Parathyroid adenoma (tissue), 2 donors: ENCODE results near the gene MED27.

Source experiments
- H2AFZ ChIP-seq: fragments of 300-600 bp; sonication (generic); one replicate; pipeline ENCODE4 v1.7.0; 2017; ENCODE audit warnings: antibody characterized with exemption, mild to moderate bottlenecking
- H3K27ac ChIP-seq: fragments of 300-600 bp; sonication (generic); one replicate; pipeline ENCODE4 v1.7.0; 2017
- H3K27me3 ChIP-seq: fragments of 300-600 bp; sonication (generic); one replicate; pipeline ENCODE4 v1.7.0; 2017; ENCODE audit warnings: low read length; ENCODE audit not compliant: control insufficient read depth, insufficient read depth
- H3K36me3 ChIP-seq: fragments of 300-600 bp; sonication (generic); one replicate; pipeline ENCODE4 v1.7.0; 2017; ENCODE audit warnings: low read length; ENCODE audit not compliant: control insufficient read depth, insufficient read depth
- H3K4me1 ChIP-seq: fragments of 300-600 bp; sonication (generic); one replicate; pipeline ENCODE4 v1.7.0; 2017; ENCODE audit warnings: control low read depth
- H3K4me2 ChIP-seq: fragments of 300-600 bp; sonication (generic); one replicate; pipeline ENCODE4 v1.7.0; 2017; ENCODE audit warnings: low read length
- H3K4me3 ChIP-seq: fragments of 300-600 bp; sonication (generic); one replicate; pipeline ENCODE4 v1.7.0; 2017; ENCODE audit warnings: low read depth, low read length
- H3K79me2 ChIP-seq: fragments of 300-600 bp; sonication (generic); one replicate; pipeline ENCODE4 v1.7.0; 2017; ENCODE audit warnings: control low read depth
- H3K9ac ChIP-seq: fragments of 300-600 bp; sonication (generic); one replicate; pipeline ENCODE4 v1.7.0; 2017; ENCODE audit warnings: mild to moderate bottlenecking
- H3K9me3 ChIP-seq: fragments of 300-600 bp; sonication (generic); one replicate; pipeline ENCODE4 v1.7.0; 2017; ENCODE audit warnings: low read length; ENCODE audit not compliant: control insufficient read depth
- CTCF ChIP-seq: fragments of 300-600 bp; sonication (generic); IDR thresholded peaks from one replicate; pipeline ENCODE4 v1.7.0; 2017; ENCODE audit warnings: antibody characterized with exemption, mild to moderate bottlenecking
- donor health status: primary hyperparathyroidism.

Gene MED27

GRCh38 chr9:131818089-131818488 is 261.6 kb downstream of the MED27 start:
- H3K4me3 ChIP-seq = no peak overlapping the region
- H3K4me2 ChIP-seq = no peak overlapping the region
- H3K9me3 ChIP-seq = no peaks in the 10 kb centered on the region
- H2AFZ ChIP-seq = no peak overlapping the region
- H3K36me3 ChIP-seq = no peaks in the 10 kb centered on the region
- no peaks in the 10 kb centered on the region for H3K4me1 ChIP-seq
- H3K79me2 ChIP-seq = no peaks in the 10 kb centered on the region
- TF ChIP-seq CTCF = no peak
- H3K27me3 ChIP-seq = no peaks in the 10 kb centered on the region
- no peak overlapping the region for H3K9ac ChIP-seq
- no peak overlapping the region for H3K27ac ChIP-seq

- H3K27me3 ChIP-seq = no peaks in the 10 kb centered on the region
- H3K27ac ChIP-seq = no peak overlapping the region
- H3K4me3 ChIP-seq = no peak overlapping the region
- no peak for TF ChIP-seq CTCF
- H2AFZ ChIP-seq = no peak overlapping the region
- H3K36me3 ChIP-seq = no peaks in the 10 kb centered on the region
- H3K9ac ChIP-seq = no peak overlapping the region
- no peaks in the 10 kb centered on the region for H3K79me2 ChIP-seq
- H3K4me1 ChIP-seq = no peaks in the 10 kb centered on the region
- H3K9me3 ChIP-seq = no peaks in the 10 kb centered on the region
- no peak overlapping the region for H3K4me2 ChIP-seq
These were observed 262.0 kb downstream of the MED27 start for GRCh38 chr9:131817627-131818026.

GRCh38 chr9:131817073-131817472 is 262.6 kb downstream of the MED27 start:
- Histone ChIP-seq H3K4me1 (no peaks in the 10 kb centered on the region), H2AFZ (no peak overlapping the region), H3K4me3 (no peak overlapping the region), H3K79me2 (no peaks in the 10 kb centered on the region), H3K4me2 (no peak overlapping the region), H3K9me3 (no peaks in the 10 kb centered on the region), H3K36me3 (no peaks in the 10 kb centered on the region), H3K9ac (no peak overlapping the region), H3K27me3 (no peaks in the 10 kb centered on the region), H3K27ac (no peak overlapping the region)
- no peak for TF ChIP-seq CTCF

GRCh38 chr9:131815970-131816873 is 263.4 kb downstream of the MED27 start:
- Histone ChIP-seq H3K4me1 (no peaks in the 10 kb centered on the region), H3K4me2 (no peak overlapping the region), H3K4me3 (no peak overlapping the region), H3K27me3 (no peaks in the 10 kb centered on the region), H3K27ac (no peak overlapping the region), H2AFZ (no peak overlapping the region), H3K36me3 (no peaks in the 10 kb centered on the region), H3K9ac (no peak overlapping the region), H3K9me3 (no peaks in the 10 kb centered on the region), H3K79me2 (no peaks in the 10 kb centered on the region)
- TF ChIP-seq CTCF = no peak

GRCh38 chr9:131814707-131815106 is 265.0 kb downstream of the MED27 start:
- H3K36me3 ChIP-seq = no peaks in the 10 kb centered on the region
- no peaks in the 10 kb centered on the region for H3K9me3 ChIP-seq
- H3K4me3 ChIP-seq = no peak overlapping the region
- no peak for TF ChIP-seq CTCF
- H3K79me2 ChIP-seq = no peaks in the 10 kb centered on the region
- no peak overlapping the region for H3K27ac ChIP-seq
- H3K4me1 ChIP-seq = no peaks in the 10 kb centered on the region
- no peaks in the 10 kb centered on the region for H3K27me3 ChIP-seq
- no peak overlapping the region for H2AFZ ChIP-seq
- no peak overlapping the region for H3K4me2 ChIP-seq
- no peak overlapping the region for H3K9ac ChIP-seq
